GM15510 (cell line): ENCODE data around the gene ASMTL.
A peak's percentile ranks its signal among the peaks of the same experiment; 100 is the strongest.

Experiments used
- POLR2A ChIP-seq: IDR thresholded peaks from 3 replicates; pipeline ENCODE4 v1.6.1; 2011; ENCODE audit warnings: borderline replicate concordance; ENCODE audit not compliant: insufficient read length; ENCODE audit errors: extremely low read depth

Gene ASMTL

DNA sequence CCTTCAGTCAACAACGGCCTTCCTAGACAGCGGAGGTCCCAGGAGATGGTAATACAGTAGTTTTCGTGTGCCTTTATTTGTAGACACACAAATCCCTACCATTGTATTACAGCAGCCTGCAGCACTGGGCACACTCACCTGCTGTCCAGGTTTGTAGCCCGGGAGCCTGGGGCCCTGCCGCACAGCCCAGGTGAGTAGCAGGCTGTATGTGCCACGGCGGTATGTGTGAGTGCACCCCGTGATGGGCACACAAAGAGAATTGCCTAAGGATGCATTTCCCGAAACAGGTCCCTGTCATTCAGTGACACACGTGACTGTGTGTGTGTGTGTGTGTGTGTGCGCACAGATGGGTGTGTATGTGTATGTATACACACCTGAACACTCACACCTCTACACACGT lies 52.7 kb downstream of the ASMTL start:
- TF ChIP-seq POLR2A, result no peak

DNA sequence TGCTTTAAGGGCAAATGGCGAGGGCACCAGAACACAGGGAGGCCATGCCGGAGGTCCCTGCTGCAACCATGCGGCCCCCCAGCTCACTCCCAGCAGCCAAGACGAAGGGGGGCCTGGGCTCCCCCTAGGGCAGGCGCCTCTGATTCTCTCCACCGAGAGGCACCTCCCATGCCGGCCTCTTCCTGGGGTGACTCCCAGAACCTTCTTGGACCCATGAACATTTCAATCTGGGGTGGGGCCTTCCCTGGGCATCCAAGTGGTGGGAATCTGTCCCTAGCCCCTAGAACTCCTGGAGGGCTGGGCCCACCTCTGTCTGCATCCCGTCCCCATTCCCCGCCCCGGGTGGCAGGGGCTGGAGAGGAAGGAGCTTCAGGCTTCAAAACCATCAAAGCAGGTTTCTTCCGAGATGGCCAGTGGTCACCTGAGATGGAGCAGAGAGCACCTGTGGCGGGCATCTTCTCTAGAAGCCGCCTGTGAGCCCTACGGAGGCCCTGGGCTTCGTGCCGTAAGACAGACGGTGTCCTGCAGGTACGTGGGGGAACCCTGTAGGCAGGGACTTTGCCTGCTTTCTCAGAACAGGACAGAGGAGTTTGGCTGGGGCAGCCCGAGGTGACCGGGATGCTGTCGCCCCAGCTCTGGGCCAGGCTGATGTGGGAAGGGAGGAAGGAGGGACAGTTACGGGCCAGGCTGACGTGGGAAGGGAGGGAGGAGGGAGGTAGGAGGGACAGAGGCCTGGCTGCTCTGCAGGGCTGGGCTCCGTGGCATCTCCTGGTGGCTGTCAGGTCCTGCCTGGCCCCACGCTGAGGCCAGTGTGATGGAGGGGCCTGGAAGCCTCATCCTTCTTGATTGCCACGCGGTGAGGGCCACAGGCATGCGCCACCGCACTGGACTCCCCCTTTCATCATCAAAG lies 54.0 kb downstream of the ASMTL start:
- TF ChIP-seq POLR2A, result no peak

DNA sequence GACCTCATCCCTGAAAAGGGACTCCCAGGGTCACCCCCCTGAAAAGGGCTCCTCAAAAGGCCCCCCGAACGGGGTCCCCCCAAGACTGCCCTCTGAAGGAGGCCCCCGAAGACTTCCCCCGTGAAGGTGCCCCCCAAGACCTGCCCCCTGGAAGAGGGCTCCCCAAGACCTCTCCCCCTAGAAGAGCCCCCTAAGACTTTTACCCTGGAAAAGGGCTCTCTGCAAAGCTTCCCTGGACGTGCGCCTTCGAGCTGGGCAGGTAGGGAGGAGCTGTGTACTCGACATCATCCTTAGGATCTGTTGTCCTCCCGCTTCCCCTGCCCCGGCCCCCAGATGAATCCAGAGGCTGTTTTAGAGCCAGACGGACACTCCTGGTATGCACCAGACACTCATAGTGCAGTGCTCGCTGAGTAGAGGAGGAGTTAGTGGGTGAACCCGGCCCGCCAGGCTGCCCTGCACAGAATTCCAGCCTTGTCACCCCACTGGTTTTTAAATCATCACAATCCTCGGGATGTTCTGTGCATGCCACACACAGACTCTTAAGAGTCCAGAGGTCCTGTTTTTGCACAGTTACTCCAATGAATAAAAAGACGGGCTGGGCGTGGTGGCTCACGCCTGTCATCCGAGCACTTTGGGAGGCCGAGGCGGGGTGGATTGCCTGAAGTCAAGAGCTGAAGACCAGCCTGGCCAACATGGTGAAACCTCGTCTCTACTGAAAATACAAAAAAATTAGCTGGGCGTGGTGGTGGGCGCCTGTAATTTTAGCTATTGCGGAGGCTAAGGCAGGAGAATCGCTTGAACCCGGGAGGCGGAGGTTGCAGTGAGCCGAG lies 55.1 kb downstream of the ASMTL start:
- no peak for TF ChIP-seq POLR2A

DNA sequence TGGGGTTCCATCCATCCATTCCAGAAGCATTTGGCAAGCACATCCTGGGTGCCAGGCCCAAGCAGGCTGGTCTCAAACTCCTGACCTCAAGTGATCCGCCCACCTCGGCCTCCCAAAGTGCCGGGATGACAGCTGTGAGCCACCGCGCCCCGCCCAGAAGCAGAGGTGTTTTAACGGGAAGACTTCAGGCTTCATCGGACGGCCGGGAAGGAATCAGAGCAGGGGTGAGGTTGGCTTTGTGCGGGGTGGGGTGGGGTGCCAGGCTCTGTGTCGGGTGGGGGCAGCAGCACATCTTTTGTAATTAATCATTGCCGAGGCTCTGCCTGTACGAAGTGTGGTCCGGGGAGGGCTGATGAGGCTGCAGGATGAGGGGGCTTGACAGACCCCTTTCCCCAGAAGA lies 55.7 kb downstream of the ASMTL start:
- TF ChIP-seq POLR2A, result no peak

DNA sequence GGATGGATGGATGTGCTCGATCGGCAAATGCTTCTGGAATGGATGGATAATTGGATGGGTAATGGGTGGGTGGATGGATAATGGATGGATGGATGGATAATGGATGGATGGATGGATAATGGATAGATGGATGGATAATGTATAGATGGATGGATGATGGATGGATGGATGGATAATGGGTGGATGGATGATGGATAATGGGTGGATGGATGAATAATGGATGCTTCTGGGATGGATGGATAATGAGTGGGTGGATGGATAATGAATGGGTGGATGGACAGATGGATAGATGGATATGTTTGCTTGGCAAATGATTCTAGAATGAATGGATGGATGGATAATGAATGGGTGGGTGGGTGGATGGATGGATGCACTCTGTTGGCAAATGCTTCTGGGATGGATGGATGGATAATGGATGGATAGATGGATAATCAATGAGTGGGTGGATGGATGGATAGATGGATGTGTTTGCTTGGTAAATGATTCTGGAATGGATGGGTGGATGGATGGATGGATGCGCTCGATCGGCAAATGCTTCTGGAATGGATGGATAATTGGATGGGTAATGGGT lies 57.0 kb downstream of the ASMTL start:
- TF ChIP-seq POLR2A, result no peak

DNA sequence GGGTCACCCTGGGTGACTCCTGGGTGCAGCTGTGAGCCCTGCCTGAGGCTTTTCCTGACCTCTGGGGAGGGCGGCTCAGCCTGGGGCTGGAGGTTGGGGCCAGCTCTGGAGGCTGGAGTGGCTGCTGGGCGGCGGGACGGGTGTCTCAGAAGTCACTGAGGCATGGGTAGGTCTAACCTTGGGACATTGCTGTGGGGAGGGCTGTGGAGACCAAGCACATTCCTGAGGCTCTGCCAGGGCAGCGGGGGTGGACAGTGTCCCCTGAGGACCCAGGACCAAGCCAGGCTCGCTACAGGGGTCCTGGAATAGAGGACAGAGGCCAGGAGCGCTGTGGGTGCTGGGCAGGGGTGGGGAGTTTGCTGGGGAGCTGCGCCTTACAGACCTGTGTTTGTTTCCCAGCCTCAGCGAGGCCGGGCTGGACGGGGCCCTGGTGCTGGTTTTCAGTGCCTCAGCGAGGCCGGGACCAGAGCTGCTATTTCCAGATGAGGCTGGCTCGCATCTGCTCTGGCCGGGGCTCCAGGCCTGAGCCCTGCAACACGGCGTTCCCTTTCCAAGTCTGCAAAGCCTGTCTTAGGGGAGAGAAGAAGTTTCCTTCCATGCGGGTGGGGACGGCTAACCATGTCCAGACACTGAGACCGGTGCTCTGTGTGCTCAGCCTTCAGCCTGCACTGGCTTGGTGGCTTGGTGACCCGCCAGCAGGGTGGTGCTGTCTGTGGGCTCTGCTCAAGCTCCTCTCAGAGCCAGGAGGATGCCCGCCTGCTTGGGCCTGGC lies 57.8 kb downstream of the ASMTL start:
- no peak for TF ChIP-seq POLR2A

DNA sequence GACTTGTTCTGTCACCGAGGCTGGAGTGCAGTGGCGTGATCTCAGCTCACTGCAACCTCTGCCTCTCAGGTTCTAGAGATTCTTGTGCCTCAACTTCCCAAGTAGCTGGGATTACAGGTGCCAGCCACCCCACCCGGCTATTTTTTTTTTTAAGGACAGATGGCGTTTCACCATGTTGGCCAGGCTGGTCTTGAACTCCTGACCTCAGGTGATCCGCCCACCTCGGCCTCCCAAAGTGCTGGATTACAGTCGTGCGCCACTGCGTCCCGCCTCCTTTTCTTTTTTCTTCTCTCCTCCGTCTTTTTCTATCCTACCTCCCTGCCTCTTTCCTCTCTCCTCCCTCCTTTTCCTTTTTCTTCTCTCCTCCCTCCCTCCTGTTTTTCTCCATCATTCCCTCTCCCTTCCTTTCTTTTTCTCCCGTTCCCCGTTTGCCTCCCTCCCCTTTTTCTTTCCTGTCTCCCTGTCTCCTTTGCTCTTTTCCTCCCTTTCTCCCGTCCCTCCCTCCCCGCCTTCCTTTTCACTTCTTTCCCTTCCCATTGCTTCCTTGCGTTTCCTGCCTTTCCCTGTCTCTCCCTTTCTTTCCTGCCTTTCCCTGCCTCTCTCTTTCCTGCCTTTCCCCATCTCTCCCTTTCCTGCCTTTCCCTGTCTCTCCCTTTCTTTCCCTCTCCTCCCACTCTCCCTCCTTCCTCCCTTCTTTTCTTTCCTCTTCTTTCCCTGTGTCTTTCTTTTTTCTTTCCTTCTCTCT lies 58.7 kb downstream of the ASMTL start:
- TF ChIP-seq POLR2A, result no peak

DNA sequence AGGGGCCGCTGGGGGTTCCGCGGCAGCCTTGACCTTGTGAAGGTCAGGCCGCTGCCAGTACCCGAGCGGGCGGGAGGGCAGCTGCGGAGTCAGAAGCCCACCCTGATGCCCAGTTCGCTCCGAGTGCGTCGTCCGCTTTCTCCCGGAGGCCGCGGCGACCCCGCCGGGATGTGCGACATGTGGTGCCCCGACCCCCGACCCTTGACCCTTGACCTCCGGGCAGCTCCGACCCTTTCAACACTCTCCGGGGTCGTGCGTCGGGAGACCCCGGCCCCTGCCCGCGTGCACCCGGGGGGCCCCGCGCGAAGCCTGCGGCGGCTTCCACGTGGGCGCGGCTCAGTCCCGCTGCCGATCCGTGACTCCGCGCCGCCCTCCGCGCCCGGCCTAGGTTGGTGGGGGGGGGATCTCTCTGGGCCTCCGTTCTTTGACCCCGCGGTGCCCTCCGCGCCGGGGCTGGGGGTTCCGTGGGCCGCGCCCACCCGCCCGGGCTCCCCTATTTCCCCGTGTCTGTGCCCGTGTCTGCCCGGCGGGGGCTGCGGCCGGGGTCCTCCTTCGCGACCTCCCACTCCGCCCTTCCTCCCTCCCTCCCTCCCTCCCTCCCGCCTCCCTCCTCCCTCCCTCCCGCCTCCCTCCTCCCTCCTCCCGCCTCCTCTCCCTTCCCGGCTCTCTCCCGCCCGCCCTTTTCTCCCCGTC lies 60.2 kb downstream of the ASMTL start:
- peak; percentile 86 for TF ChIP-seq POLR2A

DNA sequence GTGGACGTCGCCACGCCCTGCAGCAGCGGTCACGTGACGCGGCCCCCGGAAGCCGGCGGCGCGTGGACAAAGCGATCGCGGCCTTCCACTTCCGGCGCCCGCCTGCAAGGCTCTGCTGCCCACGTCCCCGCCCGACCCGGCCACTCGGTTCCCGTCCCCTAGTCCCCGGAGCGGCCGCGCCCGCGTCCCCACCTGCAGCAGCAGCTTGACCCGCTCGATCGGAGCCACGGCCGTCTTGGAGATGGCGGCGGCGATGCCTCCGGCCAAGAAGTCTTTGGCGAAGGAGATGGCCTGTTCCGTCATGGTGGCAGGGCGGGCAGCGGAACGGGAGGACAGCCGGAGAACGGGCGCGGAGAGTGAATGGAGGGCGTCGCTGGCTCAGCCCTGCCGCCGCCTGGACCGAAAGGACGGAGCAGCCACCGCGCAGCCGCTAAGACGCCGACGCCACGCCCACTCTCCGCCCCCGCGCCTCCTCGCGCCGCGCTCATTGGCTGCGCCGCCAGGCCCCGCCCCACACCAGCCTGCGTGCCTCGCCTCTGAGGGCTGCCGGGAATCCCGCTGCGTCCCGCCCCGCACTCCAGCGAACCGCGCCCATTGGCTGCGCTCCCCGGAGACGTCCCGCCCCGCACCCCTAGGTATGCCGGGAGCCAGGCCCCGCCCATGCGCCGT lies 60.9 kb downstream of the ASMTL start, which contains the start of gene SLC25A6:
Gene SLC25A6, minus strand, starts transcription at position 407 of the 669 bp plus-strand sequence. Its CDS starts 104 bp downstream, at position 303.
- TF ChIP-seq POLR2A, result peak; percentile 87

DNA sequence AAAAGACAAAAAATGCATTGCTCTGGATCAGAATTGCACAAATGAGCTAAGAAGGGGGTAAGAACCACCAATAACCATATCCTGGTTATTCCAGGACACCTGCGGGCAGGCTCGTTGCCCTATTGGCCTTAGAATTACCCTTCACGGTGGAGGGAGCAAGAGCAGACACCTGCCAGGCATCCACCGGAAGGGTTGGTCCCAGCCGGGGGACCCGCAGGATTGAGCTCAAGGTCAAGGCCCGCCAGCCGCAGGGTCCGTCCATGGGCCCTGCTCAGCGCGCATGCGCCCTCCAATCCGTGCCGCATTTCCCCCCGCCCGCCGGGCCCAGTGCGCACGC lies 61.4 kb downstream of the ASMTL start:
- no peak for TF ChIP-seq POLR2A

DNA sequence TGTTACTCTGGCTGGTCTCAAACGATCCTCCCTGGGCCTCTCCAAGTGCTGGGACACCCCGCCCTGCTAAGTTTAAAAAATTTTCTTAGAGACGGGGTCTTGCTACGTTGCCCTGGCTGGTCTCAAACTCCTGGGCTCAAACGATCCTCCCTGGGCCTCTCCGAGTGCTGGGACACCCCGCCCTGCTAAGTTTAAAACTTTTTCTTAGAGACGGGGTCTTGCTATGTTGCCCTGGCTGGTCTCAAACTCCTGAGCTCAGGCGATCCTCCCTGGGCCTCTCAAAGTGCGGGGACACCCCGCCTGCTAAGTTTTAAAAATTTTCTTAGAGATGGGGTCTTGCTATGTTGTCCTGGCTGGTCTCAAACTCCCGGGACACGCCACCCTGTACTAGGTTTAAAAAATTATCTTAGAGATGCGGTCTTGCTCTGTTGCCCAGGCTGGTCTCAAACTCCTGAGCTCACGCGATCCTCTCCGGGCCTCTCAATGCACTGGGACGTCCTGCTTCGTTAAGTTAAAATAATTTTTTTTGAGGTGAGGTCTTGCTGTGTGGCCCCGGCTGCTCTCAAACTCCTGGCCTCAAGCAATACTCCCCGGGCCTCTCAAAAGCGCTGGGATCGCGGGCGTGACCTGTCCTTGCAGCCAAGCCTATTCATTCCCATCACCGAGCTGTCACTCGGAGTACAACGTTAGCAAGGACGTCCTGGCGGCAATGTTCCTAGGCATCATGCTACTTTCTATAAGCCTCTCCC lies 61.9 kb downstream of the ASMTL start:
- TF ChIP-seq POLR2A, result no peak

DNA sequence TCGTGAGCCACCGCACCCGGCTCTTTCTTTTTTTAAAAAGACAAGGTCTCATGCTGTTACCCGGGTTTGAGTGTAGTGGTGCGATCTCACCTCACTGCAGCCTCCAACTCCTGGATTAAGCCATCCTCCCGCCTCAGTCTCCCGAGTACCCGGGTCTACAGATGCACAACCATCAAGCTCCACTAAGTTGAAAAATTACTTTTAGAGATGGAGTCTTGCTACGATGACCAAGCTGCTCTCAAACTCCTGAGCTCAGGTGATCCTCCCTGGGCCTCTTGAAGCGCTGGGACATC lies 62.8 kb downstream of the ASMTL start:
- TF ChIP-seq POLR2A, result no peak
